LNCAP (cell line): ENCODE data around the gene GATA2.

Experiments used
- TF ChIP-seq, protein P1 (sequence below): fragments of 450-650 bp; IDR thresholded peaks from 2 replicates; pipeline ENCODE4 v1.5.1; 2017; ENCODE audit warnings: mild to moderate bottlenecking

The GATA2 gene

DNA sequence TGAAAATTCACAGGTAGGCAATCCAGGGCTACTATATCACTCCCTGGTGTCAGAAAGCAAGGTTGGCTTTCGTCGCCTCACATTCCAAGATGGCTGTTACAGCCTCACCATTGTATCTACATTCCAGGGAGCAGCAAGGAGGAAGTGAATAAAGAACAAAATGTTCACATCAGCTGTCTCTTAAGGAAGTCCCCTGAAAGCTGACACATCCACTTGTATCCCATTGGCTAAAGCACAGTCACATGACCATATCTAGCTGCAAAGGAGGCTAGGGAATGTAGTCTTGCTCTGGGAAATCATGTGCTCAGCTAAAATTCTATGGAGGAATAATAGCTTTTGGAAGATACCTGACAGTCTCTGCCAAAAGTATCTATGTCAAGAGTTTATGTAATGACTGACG, 12.8 kb upstream of the GATA2 start:
- TF ChIP-seq, protein P1, sequence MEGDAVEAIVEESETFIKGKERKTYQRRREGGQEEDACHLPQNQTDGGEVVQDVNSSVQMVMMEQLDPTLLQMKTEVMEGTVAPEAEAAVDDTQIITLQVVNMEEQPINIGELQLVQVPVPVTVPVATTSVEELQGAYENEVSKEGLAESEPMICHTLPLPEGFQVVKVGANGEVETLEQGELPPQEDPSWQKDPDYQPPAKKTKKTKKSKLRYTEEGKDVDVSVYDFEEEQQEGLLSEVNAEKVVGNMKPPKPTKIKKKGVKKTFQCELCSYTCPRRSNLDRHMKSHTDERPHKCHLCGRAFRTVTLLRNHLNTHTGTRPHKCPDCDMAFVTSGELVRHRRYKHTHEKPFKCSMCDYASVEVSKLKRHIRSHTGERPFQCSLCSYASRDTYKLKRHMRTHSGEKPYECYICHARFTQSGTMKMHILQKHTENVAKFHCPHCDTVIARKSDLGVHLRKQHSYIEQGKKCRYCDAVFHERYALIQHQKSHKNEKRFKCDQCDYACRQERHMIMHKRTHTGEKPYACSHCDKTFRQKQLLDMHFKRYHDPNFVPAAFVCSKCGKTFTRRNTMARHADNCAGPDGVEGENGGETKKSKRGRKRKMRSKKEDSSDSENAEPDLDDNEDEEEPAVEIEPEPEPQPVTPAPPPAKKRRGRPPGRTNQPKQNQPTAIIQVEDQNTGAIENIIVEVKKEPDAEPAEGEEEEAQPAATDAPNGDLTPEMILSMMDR, result no peak

DNA sequence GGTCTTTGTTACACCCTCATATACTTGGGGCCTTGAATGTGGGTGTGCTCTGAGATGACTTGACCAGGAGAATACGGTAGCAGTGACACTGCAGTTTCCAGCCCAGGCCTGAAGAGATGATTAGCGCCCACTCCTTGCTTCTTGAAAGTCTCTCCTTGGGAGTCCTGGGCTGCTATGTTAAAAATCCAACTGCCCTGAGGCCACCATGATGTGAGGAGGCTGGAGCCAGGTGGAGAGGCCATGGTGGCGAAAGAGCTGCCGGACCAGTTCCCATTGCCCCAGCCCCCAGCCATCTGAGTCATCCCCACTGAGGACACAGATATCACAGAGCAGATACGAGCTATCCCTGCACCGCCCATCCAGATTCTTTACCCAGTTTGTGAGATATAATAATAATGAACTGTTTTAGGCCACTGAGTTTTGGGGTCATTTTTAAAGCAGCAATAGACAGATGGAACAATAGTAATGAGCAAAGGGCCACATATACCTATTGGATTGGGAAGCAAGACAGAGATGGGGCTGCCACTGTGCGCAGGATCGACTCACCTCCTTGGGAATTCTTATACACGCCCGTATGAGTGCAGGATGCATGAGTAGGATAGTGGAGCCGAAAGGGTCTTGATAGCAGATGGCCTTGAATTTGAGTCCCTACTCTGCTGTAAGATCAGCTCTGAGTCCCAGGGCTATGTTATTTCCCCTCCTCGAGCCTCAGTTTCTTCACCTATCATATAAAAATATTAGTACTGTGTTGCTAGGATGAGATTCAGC, 12.1 kb upstream of the GATA2 start:
- TF ChIP-seq, protein P1, result no peak

DNA sequence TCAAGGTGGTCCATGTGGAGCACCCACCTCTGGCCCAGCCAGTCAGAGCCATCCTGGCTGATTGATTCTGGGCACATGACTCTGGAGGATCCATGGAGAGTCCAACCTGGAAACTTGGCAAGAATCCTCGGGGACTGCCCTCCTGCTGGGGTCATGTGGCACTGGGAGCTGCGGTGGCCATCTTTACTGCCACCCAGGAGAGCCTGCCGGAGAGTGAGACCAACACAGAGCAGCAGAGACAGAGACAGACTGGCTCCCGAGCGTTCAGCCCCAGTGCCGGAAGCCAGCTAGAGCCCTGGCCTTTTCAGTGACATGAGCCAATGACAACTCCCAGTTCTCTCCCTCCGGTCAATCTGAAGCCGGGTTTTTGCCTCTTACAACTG, 11.5 kb upstream of the GATA2 start:
- TF ChIP-seq, protein P1, result no peak

DNA sequence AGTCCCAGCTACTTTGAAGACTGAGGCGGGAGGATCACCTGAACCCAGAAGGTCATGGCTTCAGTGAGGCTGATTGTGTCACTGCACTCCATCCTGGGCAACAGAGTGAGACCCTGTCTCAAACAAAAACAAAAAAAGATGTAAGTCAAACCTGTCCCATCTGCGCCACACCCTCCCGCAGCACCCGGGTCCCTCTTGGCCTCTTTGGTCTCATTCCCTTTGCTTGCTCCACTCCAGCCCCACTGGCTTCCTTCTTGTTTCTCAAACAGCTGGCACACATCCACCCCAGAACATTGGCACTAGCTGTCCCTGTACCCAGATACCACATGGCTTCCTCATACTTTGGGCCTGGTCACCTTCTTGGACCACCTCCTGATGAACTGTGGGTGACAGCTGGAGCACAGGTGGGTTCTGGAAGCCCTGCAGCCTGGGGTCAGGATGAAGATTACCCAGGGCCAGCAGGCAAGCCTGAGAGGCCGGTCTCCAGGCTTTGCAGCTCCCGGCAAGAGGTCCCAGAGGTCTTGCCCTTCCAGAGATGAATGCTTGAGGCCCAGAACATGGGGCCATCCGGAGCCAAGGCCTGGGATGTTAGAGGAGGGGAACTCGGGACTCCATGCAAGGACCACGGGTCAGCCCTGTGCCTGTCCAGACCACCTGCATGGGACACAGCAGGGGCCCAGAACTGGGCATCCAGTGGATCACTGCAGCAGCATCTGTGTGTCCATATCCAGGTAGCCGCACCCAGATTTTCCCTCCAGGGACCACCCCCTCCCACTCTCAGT, 10.9 kb upstream of the GATA2 start:
- TF ChIP-seq, protein P1, result no peak

DNA sequence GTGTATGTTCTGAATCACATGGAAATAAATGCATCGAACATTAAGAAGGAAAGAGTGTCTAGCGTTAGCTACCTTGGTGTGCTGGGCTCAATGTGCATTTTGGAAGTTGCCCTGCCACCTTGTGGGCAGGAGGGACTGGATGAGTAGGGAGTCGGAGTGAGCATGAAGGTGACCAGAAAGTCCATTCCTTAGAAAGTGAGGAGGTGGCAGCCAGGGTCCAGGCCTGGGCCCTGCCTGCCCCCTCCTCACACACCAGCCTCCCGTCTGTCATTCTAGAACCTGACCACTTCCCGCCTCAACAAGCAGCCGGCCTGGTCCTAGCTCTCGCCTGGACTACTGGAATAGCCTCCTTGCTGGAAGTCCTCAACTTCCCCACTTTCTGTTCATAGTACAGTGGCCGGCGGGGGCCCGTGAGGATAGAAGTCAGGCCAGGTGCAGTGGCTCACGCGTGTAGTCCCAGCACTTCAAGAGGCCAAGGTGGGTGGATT, 10.2 kb upstream of the GATA2 start:
- TF ChIP-seq, protein P1, result peak; percentile 33; the same call in 1 of the 2 replicates

DNA sequence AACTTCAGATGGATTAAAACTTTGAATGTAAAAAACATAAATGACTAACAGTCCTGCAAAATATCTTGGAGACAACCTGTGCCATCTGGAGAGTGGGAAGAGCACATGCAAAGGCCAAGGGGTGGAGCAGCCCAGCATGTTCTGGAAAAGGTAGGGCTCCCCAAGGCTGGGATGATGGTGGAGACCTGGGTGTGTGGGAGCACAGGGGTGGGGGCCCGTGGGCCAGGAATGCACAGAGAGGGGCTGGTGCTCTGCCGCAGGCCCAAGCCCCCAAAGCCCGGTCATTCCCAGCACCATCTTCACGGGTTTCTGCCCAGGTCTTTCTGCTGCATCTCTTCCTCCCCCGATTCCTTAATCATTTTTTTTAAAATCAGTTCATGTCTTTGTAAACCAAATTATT, 9.7 kb upstream of the GATA2 start:
- TF ChIP-seq, protein P1, result no peak

DNA sequence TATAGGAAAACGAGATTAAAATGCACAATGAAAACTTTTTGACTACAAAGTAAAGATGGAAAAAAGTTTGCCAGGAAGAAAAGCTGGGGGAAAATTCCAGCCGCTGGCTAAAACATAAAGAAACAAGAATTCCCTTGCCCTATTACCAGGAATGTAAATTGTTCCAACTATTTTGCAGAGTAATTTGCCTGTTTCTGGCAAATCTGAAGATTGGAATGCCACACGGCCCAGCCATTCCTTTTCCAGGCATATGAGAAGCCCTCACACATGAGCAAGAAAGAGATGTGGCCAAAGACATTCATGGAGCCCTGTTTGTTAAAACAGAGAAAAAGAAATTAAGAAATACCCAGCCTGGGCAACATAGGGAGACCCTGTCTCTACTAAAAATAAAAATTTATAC, 8.4 kb upstream of the GATA2 start:
- TF ChIP-seq, protein P1, result no peak
